DOHH2 (cell line): ENCODE data around the gene ITGA8.

Experiments used
- CTCF ChIP-seq: fragments of 200-600 bp; sonication (generic); IDR thresholded peaks from one replicate; pipeline ENCODE4 v1.5.1; 2014; ENCODE audit warnings: antibody characterized with exemption, mild to moderate bottlenecking, low read depth, low read length; ENCODE audit not compliant: poor library complexity, severe bottlenecking
- EZH2phosphoT487 ChIP-seq: fragments of 200-600 bp; sonication (generic); IDR thresholded peaks from 2 replicates; pipeline ENCODE4 v1.6.1; 2017; ENCODE audit warnings: borderline replicate concordance, mild to moderate bottlenecking, antibody characterized with exemption, low read length, moderate library complexity, mixed read lengths

GRCh38 chr10:15740261-15740660 is 20.5 kb upstream of the ITGA8 start:
- TF ChIP-seq CTCF (no peak), EZH2phosphoT487 (no peak)
